Osteocyte (in vitro differentiated cells): ENCODE results near the gene MARS1. TPM values are rescaled to one million over a fixed set of nuclear protein-coding genes. Genes with fewer than 3 reads are reported as not detected.

Source experiments
- DNase-seq: peaks from one replicate; pipeline ENCODE4 v3.0.0; 2021; ENCODE audit warnings: mixed read lengths; ENCODE audit not compliant: unreplicated experiment; ENCODE audit errors: extremely low spot score
- H3K27ac Mint-ChIP-seq: one replicate; pipeline ENCODE4 v1.8.0; 2021; ENCODE audit warnings: mild to moderate bottlenecking, mixed read lengths; ENCODE audit not compliant: unreplicated experiment
- H3K27me3 Mint-ChIP-seq: one replicate; pipeline ENCODE4 v1.8.0; 2021; ENCODE audit warnings: mixed read lengths; ENCODE audit not compliant: unreplicated experiment
- H3K36me3 Mint-ChIP-seq: one replicate; pipeline ENCODE4 v1.8.0; 2021; ENCODE audit warnings: mixed read lengths; ENCODE audit not compliant: unreplicated experiment
- H3K4me1 Mint-ChIP-seq: one replicate; pipeline ENCODE4 v1.8.0; 2021; ENCODE audit warnings: mixed read lengths; ENCODE audit not compliant: unreplicated experiment
- H3K4me3 Mint-ChIP-seq: one replicate; pipeline ENCODE4 v1.8.0; 2021; ENCODE audit warnings: mild to moderate bottlenecking, moderate library complexity, mixed read lengths; ENCODE audit not compliant: unreplicated experiment
- H3K9me3 Mint-ChIP-seq: one replicate; pipeline ENCODE4 v1.8.0; 2021; ENCODE audit warnings: mixed read lengths; ENCODE audit not compliant: unreplicated experiment
- CTCF ChIP-seq: fragments of 200-600 bp; sonication (generic); IDR thresholded peaks from 2 replicates; pipeline ENCODE4 v1.5.0; 2021; ENCODE audit warnings: antibody characterized with exemption, mild to moderate bottlenecking, moderate library complexity
- total RNA-seq: library from RNA; stranded (reverse); gene quantifications from 2 replicates; pipeline ENCODE4 v1.2.1, GENCODE V29; 2021

MARS1 gene
- total RNA-seq, 1 donor from 2014 or later: 401 TPM

DNA sequence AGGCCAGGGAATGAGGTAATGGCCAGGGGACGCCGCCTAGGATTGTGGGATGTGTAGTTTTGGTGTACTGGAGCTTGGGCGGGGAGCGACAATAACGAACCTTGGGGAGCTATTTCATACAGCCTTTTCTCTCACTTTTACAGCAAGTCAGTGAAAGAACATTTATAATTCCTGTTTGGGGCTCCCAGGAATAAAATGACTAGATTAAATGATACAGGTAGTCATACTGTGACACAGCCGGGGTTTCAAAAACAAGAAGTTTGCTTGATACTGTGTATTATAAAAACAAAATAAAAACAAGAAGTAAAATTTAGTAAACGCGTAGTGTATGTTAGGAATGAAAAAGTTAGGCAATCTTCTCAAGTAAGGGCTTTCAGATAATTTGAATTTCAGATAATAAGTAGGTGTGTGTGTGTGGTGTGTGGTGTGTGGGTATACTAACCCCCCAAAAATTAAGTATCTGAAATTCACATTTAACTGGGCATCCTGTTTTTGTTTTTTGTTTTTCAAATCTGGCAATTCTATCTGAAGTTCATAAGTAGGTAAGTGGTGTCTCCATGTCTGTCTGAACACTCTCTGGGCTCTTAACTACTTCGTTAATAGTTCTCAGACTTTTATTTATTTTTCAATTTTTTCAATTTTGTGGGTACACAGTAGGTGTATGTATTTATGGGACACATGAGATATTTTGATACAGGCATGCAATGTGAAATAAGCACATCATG is 59.6 kb downstream of the MARS1 start:
- H3K36me3 Mint-ChIP-seq: peaks cover 7% of the 10 kb centered on the region
- no peaks in the 10 kb centered on the region for H3K9me3 Mint-ChIP-seq
- H3K4me1 Mint-ChIP-seq: peaks cover 40% of the 10 kb centered on the region
- H3K4me3 Mint-ChIP-seq: peak overlapping the region; percentile 98
- H3K27ac Mint-ChIP-seq: no peak overlapping the region
- H3K27me3 Mint-ChIP-seq: peaks cover 28% of the 10 kb centered on the region
- no peak for DNase-seq
- no peak for TF ChIP-seq CTCF

GRCh38 chr12:57548013-57548315 is 60.1 kb downstream of the MARS1 start:
- H3K4me1 Mint-ChIP-seq: peaks cover 40% of the 10 kb centered on the region
- no peak overlapping the region for H3K27ac Mint-ChIP-seq
- TF ChIP-seq CTCF: no peak
- peaks cover 32% of the 10 kb centered on the region for H3K27me3 Mint-ChIP-seq
- DNase-seq: no peak
- H3K36me3 Mint-ChIP-seq: peaks cover 7% of the 10 kb centered on the region
- H3K9me3 Mint-ChIP-seq: no peaks in the 10 kb centered on the region
- no peak overlapping the region for H3K4me3 Mint-ChIP-seq

GRCh38 chr12:57548488-57548887 is 60.6 kb downstream of the MARS1 start:
- DNase-seq: no peak
- Mint-ChIP-seq H3K27me3 (peaks cover 36% of the 10 kb centered on the region), H3K4me3 (no peak overlapping the region)

GRCh38 chr12:57549203-57549908 is 61.5 kb downstream of the MARS1 start:
- DNase-seq: no peak
- TF ChIP-seq CTCF: no peak
- Mint-ChIP-seq H3K4me1 (peaks cover 40% of the 10 kb centered on the region), H3K27me3 (peaks cover 44% of the 10 kb centered on the region), H3K4me3 (peak overlapping the region; percentile 67), H3K27ac (peak overlapping the region; percentile 23), H3K36me3 (peaks cover 7% of the 10 kb centered on the region), H3K9me3 (no peaks in the 10 kb centered on the region)

More at GRCh38 chr12:57548488-57548887, 60.6 kb downstream of the MARS1 start:
- no peaks in the 10 kb centered on the region for H3K9me3 Mint-ChIP-seq
- peaks cover 42% of the 10 kb centered on the region for H3K4me1 Mint-ChIP-seq
- no peak for TF ChIP-seq CTCF
- H3K36me3 Mint-ChIP-seq: peaks cover 4% of the 10 kb centered on the region
- H3K27ac Mint-ChIP-seq: no peak overlapping the region

DNA sequence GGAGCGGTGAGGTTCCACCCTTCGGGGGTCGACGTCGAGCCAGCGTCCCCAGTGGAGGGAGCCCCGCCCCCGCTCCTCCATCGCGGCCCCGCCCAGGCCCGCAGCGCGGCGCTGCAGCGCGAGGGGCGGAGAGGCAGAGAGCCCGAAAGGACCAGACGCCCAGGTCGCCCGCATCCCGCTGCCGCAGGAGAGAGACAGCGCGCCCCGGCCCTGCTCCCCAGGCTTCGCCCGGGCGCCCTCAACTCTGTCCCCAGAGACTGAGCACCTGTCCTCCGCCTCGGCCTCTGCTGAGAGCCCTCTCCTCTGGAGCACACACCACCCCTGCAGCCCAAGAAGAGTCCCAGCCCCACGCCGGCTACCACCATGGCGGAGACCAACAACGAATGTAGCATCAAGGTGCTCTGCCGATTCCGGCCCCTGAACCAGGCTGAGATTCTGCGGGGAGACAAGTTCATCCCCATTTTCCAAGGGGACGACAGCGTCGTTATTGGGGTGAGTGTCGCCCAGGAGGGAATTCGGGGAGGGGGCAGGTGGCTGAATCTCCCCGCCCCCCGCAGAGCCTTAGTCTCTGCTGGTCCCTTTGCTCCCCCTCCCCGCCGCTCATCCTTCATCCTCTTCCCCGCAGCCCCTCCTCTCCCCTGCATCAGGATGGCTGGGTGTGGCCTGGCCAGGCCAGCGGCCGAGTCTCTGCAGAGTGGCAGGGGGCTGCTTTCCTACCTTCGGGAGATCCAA is 62.2 kb downstream of the MARS1 start, which contains the start of gene KIF5A:
TSS of gene KIF5A (plus strand) at position 136 of the 732 bp plus-strand sequence. CDS start at position 364, 228 bp downstream.
- H3K27me3 Mint-ChIP-seq: peaks cover 51% of the 10 kb centered on the region
- no peaks in the 10 kb centered on the region for H3K9me3 Mint-ChIP-seq
- peak within 1 kb of the TSS; percentile 23 for H3K27ac Mint-ChIP-seq
- H3K36me3 Mint-ChIP-seq: peaks cover 7% of the 10 kb centered on the region
- DNase-seq: no peak
- peaks cover 35% of the 10 kb centered on the region for H3K4me1 Mint-ChIP-seq
- TF ChIP-seq CTCF: no peak
- peak within 1 kb of the TSS; percentile 67 for H3K4me3 Mint-ChIP-seq
